Stomach smooth muscle (tissue), 2 donors: Measurements from ENCODE around the gene PMEPA1.

Experiments used
- H3K27ac ChIP-seq: one replicate; pipeline ENCODE4 v1.7.0; 2013; ENCODE audit warnings: mild to moderate bottlenecking, low read length, inconsistent platforms
- H3K27me3 ChIP-seq, 2 donors: one replicate each; pipeline ENCODE4 v1.7.0; 2013; ENCODE audit warnings: low read length in 2 of 2; ENCODE audit not compliant: insufficient read depth in 2 of 2, control insufficient read depth in 1 of 2
- H3K36me3 ChIP-seq, 2 donors: one replicate each; pipeline ENCODE4 v1.7.0; 2013; ENCODE audit warnings: low read length in 2 of 2; ENCODE audit not compliant: control insufficient read depth in 2 of 2, insufficient read depth in 2 of 2
- H3K4me1 ChIP-seq: one replicate; pipeline ENCODE4 v1.7.0; 2013; ENCODE audit warnings: low read length; ENCODE audit not compliant: control insufficient read depth, insufficient read depth
- H3K4me3 ChIP-seq, 2 donors: one replicate each; pipeline ENCODE4 v1.7.0; 2013; ENCODE audit warnings: low read length in 2 of 2
- H3K9ac ChIP-seq, 2 donors: one replicate each; pipeline ENCODE4 v1.7.0; 2013; ENCODE audit warnings: low read length in 2 of 2, mild to moderate bottlenecking in 1 of 2
- H3K9me3 ChIP-seq, 2 donors: one replicate each; pipeline ENCODE4 v1.7.0; 2013; ENCODE audit warnings: low read length in 2 of 2; ENCODE audit not compliant: control insufficient read depth in 2 of 2
- donor health status: healthy.
- donor health status: Pancreatic carcinoma.

Gene PMEPA1, protein sequence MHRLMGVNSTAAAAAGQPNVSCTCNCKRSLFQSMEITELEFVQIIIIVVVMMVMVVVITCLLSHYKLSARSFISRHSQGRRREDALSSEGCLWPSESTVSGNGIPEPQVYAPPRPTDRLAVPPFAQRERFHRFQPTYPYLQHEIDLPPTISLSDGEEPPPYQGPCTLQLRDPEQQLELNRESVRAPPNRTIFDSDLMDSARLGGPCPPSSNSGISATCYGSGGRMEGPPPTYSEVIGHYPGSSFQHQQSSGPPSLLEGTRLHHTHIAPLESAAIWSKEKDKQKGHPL

GRCh38 chr20:57709823-57710799 lies at the start of gene PMEPA1:
Gene PMEPA1 (minus strand): TSS chr20:57710015. CDS start chr20:57709582, 433 bp downstream.
- peak within 1 kb of the TSS; percentile 84 for H3K27ac ChIP-seq
- H3K4me3 ChIP-seq: peak within 1 kb of the TSS; percentile 86 to 93
- no peaks in the 10 kb centered on the region for H3K9me3 ChIP-seq
- no peaks in the 10 kb centered on the region for H3K36me3 ChIP-seq
- H3K27me3 ChIP-seq: no peaks in the 10 kb centered on the region
- H3K4me1 ChIP-seq: peaks cover 74% of the 10 kb centered on the region
- peak within 1 kb of the TSS; percentile 80 to 94 for H3K9ac ChIP-seq

GRCh38 chr20:57757767-57758166 lies 48.0 kb upstream of the PMEPA1 start:
- Histone ChIP-seq H3K27ac (no peak overlapping the region), H3K27me3 (no peaks in the 10 kb centered on the region), H3K36me3 (no peaks in the 10 kb centered on the region), H3K4me1 (peaks cover 5% of the 10 kb centered on the region), H3K4me3 (no peak overlapping the region), H3K9ac (no peak overlapping the region), H3K9me3 (no peaks in the 10 kb centered on the region)

- H3K9me3 ChIP-seq: no peaks in the 10 kb centered on the region
- H3K4me1 ChIP-seq: peaks cover 5% of the 10 kb centered on the region
- H3K27me3 ChIP-seq: no peaks in the 10 kb centered on the region
Measured at GRCh38 chr20:57756921-57757320, 47.1 kb upstream of the PMEPA1 start.

GRCh38 chr20:57756213-57756612 lies 46.4 kb upstream of the PMEPA1 start:
- Histone ChIP-seq H3K4me3 (no peak overlapping the region), H3K9me3 (no peaks in the 10 kb centered on the region), H3K9ac (no peak overlapping the region), H3K4me1 (peaks cover 5% of the 10 kb centered on the region), H3K27ac (no peak overlapping the region), H3K27me3 (no peaks in the 10 kb centered on the region), H3K36me3 (no peaks in the 10 kb centered on the region)

More at GRCh38 chr20:57756921-57757320, 47.1 kb upstream of the PMEPA1 start:
- H3K9ac ChIP-seq: no peak overlapping the region
- H3K36me3 ChIP-seq: no peaks in the 10 kb centered on the region
- H3K4me3 ChIP-seq: no peak overlapping the region
- H3K27ac ChIP-seq: no peak overlapping the region

DNA sequence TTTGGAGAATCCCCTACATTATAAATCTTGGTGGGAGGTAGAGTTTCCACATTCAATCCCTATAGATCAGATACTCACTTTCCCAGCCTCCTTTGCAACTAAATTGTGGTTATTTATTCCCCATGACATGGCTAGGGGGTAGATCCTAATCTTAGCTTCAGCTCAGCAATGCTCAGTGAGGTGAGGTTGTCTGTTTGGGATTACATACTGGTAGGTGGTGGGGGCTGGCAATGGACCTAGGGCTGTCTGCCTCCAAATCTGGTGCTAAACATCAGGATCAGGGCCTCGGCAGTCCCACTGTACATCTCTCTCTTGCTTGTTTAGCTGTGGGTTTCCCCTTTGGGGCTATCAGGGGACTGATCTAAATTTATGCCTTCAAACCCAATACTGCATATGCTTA lies 45.8 kb upstream of the PMEPA1 start:
- Histone ChIP-seq H3K9me3 (no peaks in the 10 kb centered on the region), H3K9ac (no peak overlapping the region), H3K27ac (no peak overlapping the region), H3K4me1 (peaks cover 5% of the 10 kb centered on the region), H3K27me3 (no peaks in the 10 kb centered on the region), H3K4me3 (no peak overlapping the region), H3K36me3 (no peaks in the 10 kb centered on the region)

- peaks cover 14% of the 10 kb centered on the region for H3K4me1 ChIP-seq
- no peak overlapping the region for H3K27ac ChIP-seq
- no peak overlapping the region for H3K4me3 ChIP-seq
- no peak overlapping the region for H3K9ac ChIP-seq
- H3K9me3 ChIP-seq: no peaks in the 10 kb centered on the region
- no peaks in the 10 kb centered on the region for H3K27me3 ChIP-seq
- H3K36me3 ChIP-seq: no peaks in the 10 kb centered on the region
Measured at GRCh38 chr20:57754190-57754589, 44.4 kb upstream of the PMEPA1 start.

DNA sequence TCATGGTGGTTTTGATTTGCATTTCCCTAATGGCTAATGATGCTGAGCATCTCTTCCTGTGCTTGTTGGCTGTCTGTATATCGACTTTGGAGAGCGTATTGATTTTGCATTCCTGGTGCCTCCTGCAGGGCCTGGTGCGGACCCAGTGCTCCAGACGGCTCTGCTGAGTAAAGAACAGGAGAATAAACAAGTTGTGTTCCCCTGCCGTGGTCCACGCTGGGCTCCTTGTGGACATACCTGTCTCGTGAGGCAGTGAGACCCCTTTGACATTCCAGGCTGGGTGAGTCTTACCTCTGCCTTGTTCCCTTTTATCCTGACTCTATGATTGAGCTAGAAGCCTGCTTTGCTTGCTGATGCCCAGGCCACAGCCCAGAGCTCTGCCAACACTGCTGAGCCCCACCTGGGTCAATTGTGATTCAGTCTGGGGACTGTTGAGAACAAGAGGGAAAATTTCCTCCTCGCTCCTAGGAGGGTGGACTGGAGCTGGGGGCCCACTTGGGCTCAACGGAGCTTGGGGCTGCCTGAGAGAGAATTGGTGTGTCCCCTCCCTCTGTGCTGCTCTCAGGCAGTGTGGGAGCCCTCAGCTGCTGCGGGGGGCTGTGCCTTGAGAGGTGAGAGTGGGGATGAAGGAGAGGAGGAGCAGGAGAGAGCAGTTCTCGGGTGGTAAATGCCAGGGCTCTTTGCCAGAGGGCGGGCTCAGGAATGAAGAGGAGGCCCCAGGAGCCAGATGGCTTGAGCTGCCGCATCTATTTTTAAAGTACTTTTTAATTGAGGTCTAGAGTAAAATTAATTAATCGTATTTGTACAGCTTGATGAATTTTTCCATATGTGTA lies 43.7 kb upstream of the PMEPA1 start:
- H3K4me1 ChIP-seq: peaks cover 20% of the 10 kb centered on the region

GRCh38 chr20:57751411-57751810 lies 41.6 kb upstream of the PMEPA1 start:
- Histone ChIP-seq H3K4me1 (peaks cover 31% of the 10 kb centered on the region), H3K36me3 (no peaks in the 10 kb centered on the region), H3K27me3 (no peaks in the 10 kb centered on the region), H3K27ac (no peak overlapping the region), H3K9me3 (no peaks in the 10 kb centered on the region), H3K4me3 (no peak overlapping the region), H3K9ac (no peak overlapping the region)

More for the DNA sequence above, 43.7 kb upstream of the PMEPA1 start:
- Histone ChIP-seq H3K9ac (no peak overlapping the region), H3K27ac (no peak overlapping the region), H3K9me3 (no peaks in the 10 kb centered on the region), H3K27me3 (no peaks in the 10 kb centered on the region), H3K36me3 (no peaks in the 10 kb centered on the region), H3K4me3 (no peak overlapping the region)

- no peaks in the 10 kb centered on the region for H3K36me3 ChIP-seq
- H3K27ac ChIP-seq: no peak overlapping the region
- H3K27me3 ChIP-seq: no peaks in the 10 kb centered on the region
- peaks cover 31% of the 10 kb centered on the region for H3K4me1 ChIP-seq
- no peak overlapping the region for H3K4me3 ChIP-seq
- H3K9me3 ChIP-seq: no peaks in the 10 kb centered on the region
- H3K9ac ChIP-seq: no peak overlapping the region
Measured at GRCh38 chr20:57749869-57750268, 40.1 kb upstream of the PMEPA1 start.

DNA sequence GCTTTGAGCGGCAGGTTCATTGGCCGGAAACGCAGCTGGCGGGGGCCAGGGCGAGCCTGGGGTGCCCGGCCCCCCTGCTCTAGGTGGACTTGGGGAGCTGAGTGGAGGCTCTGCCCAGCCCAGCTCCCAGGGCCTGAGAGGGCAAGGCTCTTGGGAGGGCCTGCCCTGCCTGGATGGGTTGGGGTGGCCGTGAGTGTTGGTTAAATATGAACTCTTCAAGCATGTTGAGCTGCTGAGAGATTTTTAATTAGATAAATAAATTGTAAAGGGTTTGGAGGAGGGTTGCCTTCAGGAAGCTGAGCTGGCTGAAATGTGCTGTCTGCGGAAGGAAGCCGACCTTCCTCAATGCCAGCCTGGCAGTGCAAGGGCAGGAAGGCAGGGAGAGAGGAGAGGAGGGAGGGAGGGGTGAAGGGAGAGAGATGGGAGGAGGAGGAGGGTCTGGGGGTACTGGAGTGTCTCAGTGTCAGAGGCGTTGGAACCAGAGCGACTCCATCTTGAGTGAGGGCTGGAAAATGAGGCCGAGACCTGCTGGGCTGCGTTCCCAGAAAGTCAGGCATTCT lies 39.4 kb upstream of the PMEPA1 start:
- Histone ChIP-seq H3K27me3 (no peaks in the 10 kb centered on the region), H3K9ac (peak overlapping the region in 1 of 2 donors; percentile 36), H3K36me3 (no peaks in the 10 kb centered on the region), H3K4me1 (peaks cover 31% of the 10 kb centered on the region), H3K27ac (peak overlapping the region; percentile 77), H3K9me3 (no peaks in the 10 kb centered on the region), H3K4me3 (peak overlapping the region; percentile 12 to 69)
